Stomach (tissue), 9 donors: ENCODE measurements around the gene RAP1A. TPM values are rescaled to one million over a fixed set of nuclear protein-coding genes. Genes with fewer than 3 reads are reported as not detected.

ENCODE experiments used
- DNase-seq, 2 donors: peaks; one replicate each; pipeline versions ENCODE4 v3.0.0 to v3.0.0-alpha.2; 2013 to 2019
- H3K27ac ChIP-seq, 5 donors: fragments of 200-600 bp in 4 of 5; sonication (generic) in 4 of 5; one replicate each; pipeline ENCODE4 v1.5.1; 2013 to 2019; ENCODE audit warnings: mild to moderate bottlenecking in 1 of 5, moderate library complexity in 1 of 5
- H3K27me3 ChIP-seq, 3 donors: fragments of 200-600 bp; sonication (generic); one replicate each; pipeline ENCODE4 v1.5.1; 2017 to 2019; ENCODE audit warnings: mixed run types in 1 of 3
- H3K36me3 ChIP-seq, 4 donors: fragments of 200-600 bp; sonication (generic); 1 replicate in 3 of 4; 2 replicates in 1 of 4; pipeline ENCODE4 v1.5.1; 2016 to 2019
- H3K4me1 ChIP-seq, 4 donors: fragments of 200-600 bp; sonication (generic); one replicate each; pipeline ENCODE4 v1.5.1; 2016 to 2019
- H3K4me3 ChIP-seq, 4 donors: fragments of 200-600 bp; sonication (generic) in 3 of 4; one replicate each; pipeline ENCODE4 v1.5.1; 2016 to 2019; ENCODE audit warnings: mild to moderate bottlenecking in 1 of 4
- H3K9me3 ChIP-seq, 4 donors: fragments of 200-600 bp; sonication (generic); one replicate each; pipeline ENCODE4 v1.5.1; 2016 to 2019
- EP300 ChIP-seq: sonication (generic); formaldehyde crosslinking; IDR thresholded peaks from one replicate; pipeline ENCODE4 v1.6.1; 2017; ENCODE audit warnings: antibody characterized with exemption
- POLR2A ChIP-seq, 4 donors: fragments of 450-650 bp; IDR thresholded peaks; one replicate each; pipeline ENCODE4 v1.6.1; 2016; ENCODE audit warnings: antibody characterized with exemption in 4 of 4, control low read depth in 2 of 4, mild to moderate bottlenecking in 1 of 4, moderate library complexity in 1 of 4
- POLR2AphosphoS5 ChIP-seq, 3 donors: sonication (generic); formaldehyde crosslinking; IDR thresholded peaks; one replicate each; pipeline ENCODE4 v1.6.1; 2016; ENCODE audit warnings: antibody characterized with exemption in 3 of 3
- WGBS, 5 donors: extraction: QIAGEN DNeasy Blood & Tissue Kit in 3 of 5; methylation state at CpG; one replicate each; pipeline versions ENCODE4 v1.1.5 to v1.1.7; 2013 to 2018; 5-methylcytosine and 5-hydroxymethylcytosine counted together
- intact Hi-C: fragments of 100-400 bp; cut with DNase I; formaldehyde crosslinking; loops from one replicate; pipeline ENCODE4 v1.15.1; 2023; ENCODE audit warnings: low total_unique reads
- polyA plus RNA-seq, 3 donors: library from polyadenylated mRNA; stranded (reverse); fragments of 200-250 nt; gene quantifications; one replicate each; pipeline ENCODE4 v1.2.3, GENCODE V29; 2013
- total RNA-seq, 5 donors: library from RNA; depleted of rRNA; stranded (reverse); fragments of >200 nt; gene quantifications; one replicate each; pipeline versions ENCODE4 v1.1.0 to v1.2.3, GENCODE V29; 2014 to 2016
- TF ChIP-seq, protein P1 (sequence below), 7 experiments: fragments of 450-650 bp in 4 of 7; fragments of 200-600 bp in 3 of 7; sonication (generic) in 3 of 7; IDR thresholded peaks; one replicate each; pipeline ENCODE4 v1.5.1; 2016 to 2019; ENCODE audit warnings: antibody characterized with exemption in 7 of 7, control low read depth in 2 of 7, mild to moderate bottlenecking in 1 of 7
- donor health status: healthy with polysubstance abuse.
- donor health status: Bipolar disorder and iron deficiency.
- donor health status: healthy.

RAP1A gene
- total and polyA plus RNA-seq, 8 donors, result 20.9 to 175 (median 85.4) TPM

DNA sequence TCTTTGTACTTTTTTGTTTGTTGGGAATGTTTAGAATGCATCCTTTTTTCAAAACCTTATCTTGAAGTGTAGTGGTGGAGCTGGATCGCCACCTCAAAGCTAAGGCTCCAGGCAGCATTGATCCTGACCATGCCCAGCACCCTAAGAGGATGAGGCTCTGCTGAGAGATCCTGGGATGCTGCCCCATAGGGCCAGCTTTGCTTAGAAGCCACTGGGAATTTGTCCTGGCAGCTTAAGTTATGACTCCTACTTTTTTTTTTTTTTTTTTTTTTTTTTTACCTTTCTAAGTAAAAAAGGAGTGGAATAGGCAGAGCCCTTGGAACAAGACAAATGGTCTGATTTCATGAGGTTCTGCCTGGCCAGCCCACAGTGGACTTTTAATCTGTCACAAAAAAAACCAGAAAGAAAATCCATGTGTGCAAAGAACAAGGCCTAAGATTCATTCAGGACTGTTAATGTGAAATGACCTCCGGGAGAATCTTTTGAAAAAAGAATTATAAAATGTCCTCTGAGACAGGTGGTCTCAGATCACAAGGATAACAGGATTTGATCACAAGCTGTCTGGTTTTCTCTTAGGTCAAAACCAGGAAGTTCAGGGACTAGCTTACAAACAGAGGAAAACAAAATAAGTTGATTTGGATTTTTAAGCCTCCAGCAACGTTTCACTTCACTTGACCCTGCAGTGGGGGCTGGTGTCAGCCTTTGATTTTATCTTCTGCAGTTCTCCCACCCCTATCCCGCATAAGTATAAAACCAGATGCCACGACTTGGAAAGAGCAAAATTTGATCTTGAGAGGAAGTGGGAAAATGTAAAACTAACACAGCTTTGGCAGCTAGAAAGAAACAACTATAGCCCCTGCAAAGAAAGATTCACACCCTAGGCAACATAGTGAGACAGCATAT lies 25.9 kb upstream of the RAP1A start:
- Histone ChIP-seq H3K4me1 (peaks cover 19 to 65% (median 49%) of the 10 kb centered on the region in 4 donors), H3K36me3 (no peaks in the 10 kb centered on the region), H3K9me3 (no peaks in the 10 kb centered on the region), H3K27ac (peak overlapping the region; percentile 58 to 85 (median 79)), H3K27me3 (no peaks in the 10 kb centered on the region), H3K4me3 (no peak overlapping the region)
- intact Hi-C loops, result no loop called here
- 37 to 50% (median 42%) methylated on average over 5 of the region's 5 CpGs for WGBS, 5 donors
- TF ChIP-seq POLR2A (IDR thresholded peaks at IDR 0.05) (no peak), EP300 (no peak), POLR2AphosphoS5 (IDR thresholded peaks at IDR 0.05) (no peak)
- no peak for DNase-seq

DNA sequence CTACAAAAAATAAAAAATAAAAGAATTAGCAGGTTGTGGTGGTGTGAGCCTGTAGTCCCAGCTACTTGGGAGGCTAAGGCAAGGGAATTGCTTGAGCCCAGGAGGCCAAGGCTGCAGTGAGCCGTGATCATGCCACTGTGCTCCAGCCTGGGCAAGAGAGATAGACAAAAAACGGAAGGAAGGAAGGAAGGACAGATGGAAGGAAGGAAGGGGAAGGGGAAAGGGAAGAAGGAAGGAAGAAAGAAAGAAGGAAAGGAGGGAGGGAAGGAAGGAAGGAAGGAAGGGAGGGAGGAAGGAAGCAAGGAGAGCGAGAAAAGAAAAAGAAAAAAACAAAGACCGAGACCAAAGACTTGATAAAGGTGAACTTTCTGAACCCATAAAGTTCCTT lies 25.3 kb upstream of the RAP1A start:
- H3K36me3 ChIP-seq, result no peaks in the 10 kb centered on the region
- peak overlapping the region in 4 of 5 donors; percentile 16 to 85 (median 78) for H3K27ac ChIP-seq
- H3K27me3 ChIP-seq, result no peaks in the 10 kb centered on the region
- no peak for DNase-seq
- WGBS, 5 donors, result 81 to 90% (median 82%) methylated on average over 4 of the region's 4 CpGs
- peaks cover 19 to 65% (median 49%) of the 10 kb centered on the region in 4 donors for H3K4me1 ChIP-seq
- H3K4me3 ChIP-seq, result no peak overlapping the region
- no peaks in the 10 kb centered on the region for H3K9me3 ChIP-seq
- intact Hi-C loops, result no loop called here
- TF ChIP-seq POLR2A (IDR thresholded peaks at IDR 0.05) (no peak), POLR2AphosphoS5 (IDR thresholded peaks at IDR 0.05) (no peak), EP300 (no peak)
- TF ChIP-seq, protein P1, sequence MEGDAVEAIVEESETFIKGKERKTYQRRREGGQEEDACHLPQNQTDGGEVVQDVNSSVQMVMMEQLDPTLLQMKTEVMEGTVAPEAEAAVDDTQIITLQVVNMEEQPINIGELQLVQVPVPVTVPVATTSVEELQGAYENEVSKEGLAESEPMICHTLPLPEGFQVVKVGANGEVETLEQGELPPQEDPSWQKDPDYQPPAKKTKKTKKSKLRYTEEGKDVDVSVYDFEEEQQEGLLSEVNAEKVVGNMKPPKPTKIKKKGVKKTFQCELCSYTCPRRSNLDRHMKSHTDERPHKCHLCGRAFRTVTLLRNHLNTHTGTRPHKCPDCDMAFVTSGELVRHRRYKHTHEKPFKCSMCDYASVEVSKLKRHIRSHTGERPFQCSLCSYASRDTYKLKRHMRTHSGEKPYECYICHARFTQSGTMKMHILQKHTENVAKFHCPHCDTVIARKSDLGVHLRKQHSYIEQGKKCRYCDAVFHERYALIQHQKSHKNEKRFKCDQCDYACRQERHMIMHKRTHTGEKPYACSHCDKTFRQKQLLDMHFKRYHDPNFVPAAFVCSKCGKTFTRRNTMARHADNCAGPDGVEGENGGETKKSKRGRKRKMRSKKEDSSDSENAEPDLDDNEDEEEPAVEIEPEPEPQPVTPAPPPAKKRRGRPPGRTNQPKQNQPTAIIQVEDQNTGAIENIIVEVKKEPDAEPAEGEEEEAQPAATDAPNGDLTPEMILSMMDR (IDR thresholded peaks at IDR 0.05), result no peak

DNA sequence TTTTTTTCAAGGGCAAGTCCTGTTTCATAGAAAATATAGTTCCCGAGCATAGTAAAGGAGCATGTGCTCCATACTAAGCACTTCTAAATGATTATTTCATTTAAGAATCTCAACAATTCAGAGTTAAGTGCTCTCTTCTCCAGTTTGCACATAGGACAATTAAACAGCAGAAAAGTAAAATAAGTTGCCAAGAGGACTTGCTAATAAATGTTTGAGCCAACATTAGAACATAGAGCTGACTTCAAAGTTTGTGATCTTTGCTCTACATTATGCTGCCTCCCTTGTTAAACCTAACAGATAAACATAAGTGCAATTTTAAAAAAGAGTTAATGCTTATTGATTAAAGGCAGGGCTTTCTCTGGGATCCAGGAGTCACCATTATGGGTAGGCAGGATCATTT lies 23.8 kb upstream of the RAP1A start:
- DNase-seq, result no peak
- TF ChIP-seq POLR2AphosphoS5 (IDR thresholded peaks at IDR 0.05) (no peak), POLR2A (IDR thresholded peaks at IDR 0.05) (no peak), EP300 (no peak)
- Histone ChIP-seq H3K4me3 (no peak overlapping the region), H3K9me3 (no peaks in the 10 kb centered on the region), H3K27me3 (no peaks in the 10 kb centered on the region), H3K36me3 (no peaks in the 10 kb centered on the region), H3K27ac (peak overlapping the region in 2 of 5 donors; percentile 7 to 77), H3K4me1 (peaks cover 19 to 76% (median 54%) of the 10 kb centered on the region in 4 donors)
- intact Hi-C loops, result no loop called here
- WGBS, 5 donors, result 85 to 95% (median 91%) methylated on average over 1 of the region's 1 CpG

DNA sequence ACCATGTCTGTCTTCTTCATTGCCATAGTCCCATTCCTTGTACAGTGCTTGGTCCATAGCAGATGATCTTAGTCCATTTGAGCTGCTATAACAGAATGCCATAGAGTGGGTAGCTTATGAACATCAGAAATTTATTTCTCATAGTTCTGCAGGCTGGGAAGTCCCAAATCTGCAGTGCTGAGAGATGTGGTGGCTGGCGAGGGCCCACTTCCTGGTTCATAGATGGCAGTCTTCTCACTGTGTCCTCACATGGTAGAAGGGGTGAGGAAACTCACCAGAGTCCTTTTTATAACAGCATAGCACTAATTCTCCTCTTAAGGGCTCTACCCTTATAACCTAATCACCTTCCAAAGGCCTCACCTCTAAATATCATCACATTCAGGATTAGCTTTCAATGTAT lies 23.1 kb upstream of the RAP1A start:
- no peak for TF ChIP-seq POLR2AphosphoS5 (IDR thresholded peaks at IDR 0.05)
- TF ChIP-seq, protein P1 (IDR thresholded peaks at IDR 0.05), result no peak
- TF ChIP-seq EP300, result no peak
- no peak for TF ChIP-seq POLR2A (IDR thresholded peaks at IDR 0.05)
- no peak overlapping the region for H3K4me3 ChIP-seq
- peaks cover 19 to 77% (median 53%) of the 10 kb centered on the region in 4 donors for H3K4me1 ChIP-seq
- intact Hi-C loops, result no loop called here
- H3K27me3 ChIP-seq, result no peaks in the 10 kb centered on the region
- no peaks in the 10 kb centered on the region for H3K9me3 ChIP-seq
- no peaks in the 10 kb centered on the region for H3K36me3 ChIP-seq
- 67 to 92% (median 84%) methylated on average over 1 of the region's 1 CpG for WGBS, 5 donors
- DNase-seq, result peak in 1 of 2 donors; percentile 36
- H3K27ac ChIP-seq, result peak overlapping the region in 3 of 5 donors; percentile 4 to 77 (median 67)

DNA sequence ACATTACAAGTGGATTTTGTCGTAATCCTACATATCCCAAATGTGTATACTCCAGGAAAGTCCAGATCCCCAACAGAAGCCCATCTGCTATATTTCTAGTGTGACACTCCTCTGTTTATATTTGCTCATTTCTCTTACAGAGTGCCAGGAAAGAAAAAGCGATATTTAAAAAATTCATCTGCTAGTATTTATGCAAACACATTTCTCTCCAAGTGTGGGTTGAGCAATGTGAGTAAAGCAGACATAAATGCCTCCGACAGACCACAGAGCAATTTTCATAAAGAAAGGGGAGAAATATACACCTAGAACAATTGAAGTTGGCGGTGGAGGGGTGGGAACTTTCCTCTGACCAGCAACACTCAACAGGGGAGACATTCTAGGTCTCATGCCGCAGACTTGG lies 22.2 kb upstream of the RAP1A start:
- peak in 1 of 2 donors; percentile 76 for DNase-seq
- peak overlapping the region in 4 of 5 donors; percentile 4 to 77 (median 44) for H3K27ac ChIP-seq
- H3K36me3 ChIP-seq, result no peaks in the 10 kb centered on the region
- intact Hi-C loops, result no loop called here
- no peaks in the 10 kb centered on the region for H3K27me3 ChIP-seq
- TF ChIP-seq POLR2AphosphoS5 (IDR thresholded peaks at IDR 0.05), result peak in 1 of 3 donors; percentile 16
- TF ChIP-seq, protein P1 (IDR thresholded peaks at IDR 0.05), result no peak
- H3K9me3 ChIP-seq, result no peaks in the 10 kb centered on the region
- H3K4me1 ChIP-seq, result peaks cover 15 to 68% (median 47%) of the 10 kb centered on the region in 4 donors
- WGBS, 5 donors, result 52 to 60% (median 58%) methylated on average over 5 of the region's 5 CpGs
- no peak overlapping the region for H3K4me3 ChIP-seq
